GM21360 (cell line): ENCODE measurements around the gene SPTB.

ENCODE experiments used
- ATAC-seq: cut with Tn5 transposase; IDR thresholded peaks from one replicate; pipeline ENCODE4 v1.9.1; 2021; ENCODE audit warnings: mild to moderate bottlenecking, moderate library complexity; ENCODE audit not compliant: unreplicated experiment

The SPTB gene

GRCh38 chr14:64715628-64716412, 163.9 kb downstream of the SPTB start:
- no peak for ATAC-seq

GRCh38 chr14:64715146-64715627, 164.5 kb downstream of the SPTB start:
- no peak for ATAC-seq

GRCh38 chr14:64714432-64715025, 165.2 kb downstream of the SPTB start:
- ATAC-seq: no peak

- ATAC-seq: no peak
These were observed 166.0 kb downstream of the SPTB start for GRCh38 chr14:64713677-64714076.

GRCh38 chr14:64711039-64711438, 168.7 kb downstream of the SPTB start:
- no peak for ATAC-seq

- ATAC-seq: no peak
These were observed 170.6 kb downstream of the SPTB start for GRCh38 chr14:64709126-64709525.

GRCh38 chr14:64708148-64709004, 171.3 kb downstream of the SPTB start:
- no peak for ATAC-seq

- ATAC-seq: no peak
These were observed 172.0 kb downstream of the SPTB start for GRCh38 chr14:64707661-64708060.

GRCh38 chr14:64706593-64707193, 173.0 kb downstream of the SPTB start:
- ATAC-seq: no peak

- ATAC-seq: no peak
These were observed 173.6 kb downstream of the SPTB start for GRCh38 chr14:64706119-64706592.

GRCh38 chr14:64705381-64706118, 174.2 kb downstream of the SPTB start:
- ATAC-seq: no peak

- ATAC-seq: no peak
These were observed 174.8 kb downstream of the SPTB start for GRCh38 chr14:64704743-64705380.

GRCh38 chr14:64704143-64704742, 175.5 kb downstream of the SPTB start, which contains the start of gene PLEKHG3:
TSS of gene PLEKHG3 (plus strand) at chr14:64704424. CDS start at chr14:64727632, 23,208 bp downstream.
- ATAC-seq: no peak

- ATAC-seq: no peak
These were observed 176.1 kb downstream of the SPTB start for GRCh38 chr14:64703395-64704142.

GRCh38 chr14:64702493-64703394, 177.0 kb downstream of the SPTB start:
- ATAC-seq: no peak

GRCh38 chr14:64701660-64702059, 178.0 kb downstream of the SPTB start:
- ATAC-seq: no peak

- no peak for ATAC-seq
These were observed 178.8 kb downstream of the SPTB start for GRCh38 chr14:64700894-64701293.
